Spleen (tissue), 11 donors: Measurements from ENCODE around the gene SEC24D. TPM values are rescaled to one million over a fixed set of nuclear protein-coding genes. Genes with fewer than 3 reads are reported as not detected.

ENCODE experiments used
- DNase-seq: peaks from one replicate; pipeline ENCODE4 v3.0.0-alpha.2; 2020
- H3K27ac ChIP-seq, 8 donors: fragments of 200-600 bp; sonication (generic) in 7 of 8; 1 replicate in 4 of 8; 2 replicates in 4 of 8; pipeline versions ENCODE4 v1.5.0 to v1.8.0; 2016 to 2021; ENCODE audit warnings: inconsistent platforms in 4 of 8, mild to moderate bottlenecking in 4 of 8, moderate library complexity in 1 of 8
- H3K27me3 ChIP-seq, 7 donors: fragments of 200-600 bp; sonication (generic) in 6 of 7; replicated peaks in 1 of 7; 1 replicate in 4 of 7; 2 replicates in 3 of 7; pipeline versions ENCODE4 v1.5.0 to v1.8.0; 2016 to 2021; ENCODE audit warnings: inconsistent platforms in 3 of 7, mild to moderate bottlenecking in 1 of 7
- H3K36me3 ChIP-seq, 6 donors: fragments of 200-600 bp; sonication (generic) in 5 of 6; 1 replicate in 4 of 6; 2 replicates in 2 of 6; pipeline versions ENCODE4 v1.5.0 to v1.8.0; 2016 to 2021; ENCODE audit warnings: inconsistent platforms in 2 of 6
- H3K4me1 ChIP-seq, 6 donors: fragments of 200-600 bp; sonication (generic) in 5 of 6; 1 replicate in 3 of 6; 2 replicates in 3 of 6; pipeline versions ENCODE4 v1.5.0 to v1.8.0; 2016 to 2021; ENCODE audit warnings: inconsistent platforms in 3 of 6
- H3K4me3 ChIP-seq, 8 donors: fragments of 200-600 bp; sonication (generic) in 7 of 8; 1 replicate in 4 of 8; 2 replicates in 4 of 8; pipeline versions ENCODE4 v1.5.0 to v1.8.0; 2016 to 2021; ENCODE audit warnings: inconsistent platforms in 4 of 8, mild to moderate bottlenecking in 4 of 8, moderate library complexity in 2 of 8
- H3K9me3 ChIP-seq, 8 donors: fragments of 200-600 bp; sonication (generic) in 7 of 8; 1 replicate in 4 of 8; 2 replicates in 4 of 8; pipeline versions ENCODE4 v1.5.0 to v1.8.0; 2016 to 2021; ENCODE audit warnings: inconsistent platforms in 4 of 8
- CTCF ChIP-seq, 11 experiments: fragments of 200-600 bp in 7 of 11; fragments of 450-650 bp in 4 of 11; sonication (generic) in 4 of 11; IDR thresholded peaks in 8 of 11; conservative IDR thresholded peaks in 3 of 11; 1 replicate in 7 of 11; 2 replicates in 4 of 11; pipeline versions ENCODE4 v1.4.0 to v1.8.0; 2016 to 2021; ENCODE audit warnings: antibody characterized with exemption in 11 of 11, inconsistent platforms in 4 of 11, mild to moderate bottlenecking in 1 of 11
- POLR2A ChIP-seq, 3 donors: fragments of 450-650 bp; IDR thresholded peaks; one replicate each; pipeline ENCODE4 v1.5.1; 2017; ENCODE audit warnings: antibody characterized with exemption in 3 of 3, mild to moderate bottlenecking in 1 of 3
- POLR2AphosphoS5 ChIP-seq, 3 donors: sonication (generic); formaldehyde crosslinking; IDR thresholded peaks; one replicate each; pipeline ENCODE4 v1.5.1; 2017; ENCODE audit warnings: antibody characterized with exemption in 3 of 3
- WGBS, 5 donors: extraction: QIAGEN DNeasy Blood & Tissue Kit in 3 of 5; methylation state at CpG; one replicate each; pipeline versions ENCODE4 v1.1.5 to v1.1.7; 2013 to 2018; 5-methylcytosine and 5-hydroxymethylcytosine counted together
- intact Hi-C: fragments of 100-400 bp; cut with DNase I; formaldehyde crosslinking; loops from one replicate; pipeline ENCODE4 v1.15.0; 2023; ENCODE audit warnings: low total_unique reads
- polyA plus RNA-seq, 3 donors: library from polyadenylated mRNA; stranded (reverse); fragments of 200-250 nt; gene quantifications; one replicate each; pipeline ENCODE4 v1.2.1, GENCODE V29; 2013
- total RNA-seq, 7 donors: library from RNA; depleted of rRNA in 3 of 7; stranded (reverse); fragments of >200 nt in 3 of 7; fragmentation: NEBNext Ultra II Directional in 4 of 7; extraction: Animal tissue kit (Norgen Biotek cat#: 25700) in 4 of 7; gene quantifications; one replicate each; pipeline versions ENCODE4 v1.1.0 to v1.2.1, GENCODE V29; 2016 to 2021
- donor health status: healthy with polysubstance abuse.
- donor health status: DM: no; HTN: no; CAD: no; lungs with moderate emphysema.
- donor health status: DM: no; HTN: no; CAD: no.
- donor health status: Bipolar disorder and iron deficiency.
- donor health status: healthy.
- donor health status: DM: no; HTN: no; CAD: no.
- donor health status: DM: yes; HTN: yes; CAD: no.

Gene SEC24D
- total and polyA plus RNA-seq, 10 donors: 5.2 to 75.8 (median 55.2) TPM

- intact Hi-C loops: no loop called here
- Histone ChIP-seq H3K9me3 (no peaks in the 10 kb centered on the region), H3K27ac (peak overlapping the region in 6 of 8 donors; percentile 18 to 46 (median 37)), H3K36me3 (peaks cover 0 to 88% (median 42%) of the 10 kb centered on the region in 6 donors), H3K27me3 (no peaks in the 10 kb centered on the region), H3K4me3 (no peak overlapping the region), H3K4me1 (peaks cover 0 to 16% (median 4%) of the 10 kb centered on the region in 6 donors)
- no peak for DNase-seq
- TF ChIP-seq POLR2AphosphoS5 (IDR thresholded peaks at IDR 0.05) (no peak), POLR2A (IDR thresholded peaks at IDR 0.05) (no peak), CTCF (IDR thresholded peaks at IDR 0.05 in 8 of 11, conservative IDR thresholded peaks at IDR 0.05 in 3 of 11) (no peak)
These were observed 93.9 kb downstream of the SEC24D start for GRCh38 chr4:118742050-118742449.

DNA sequence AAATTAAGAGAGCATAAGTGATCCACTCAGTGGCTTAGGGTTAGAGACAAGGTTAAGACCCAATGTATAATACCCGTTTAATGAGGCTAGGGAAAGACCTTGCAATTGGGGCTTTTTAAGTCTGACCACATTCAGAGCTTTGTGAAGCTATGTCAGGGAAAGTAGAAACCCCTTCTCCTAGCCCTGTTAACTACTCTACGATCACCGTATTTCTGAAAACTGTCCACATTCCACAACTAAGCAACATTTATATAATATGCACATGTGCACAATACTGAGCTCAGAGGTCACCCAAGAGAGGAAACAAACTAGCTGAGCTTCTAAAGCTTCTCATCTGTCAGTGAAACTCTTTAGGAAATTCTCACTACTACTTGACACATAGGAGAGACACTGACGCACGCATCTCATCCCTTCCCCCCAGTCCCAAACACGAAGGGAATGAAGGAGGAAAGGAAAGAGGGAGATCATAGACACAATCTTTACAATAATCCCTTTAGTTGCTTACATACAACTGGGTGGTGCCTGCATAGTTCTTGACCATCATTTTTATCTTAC, 94.5 kb downstream of the SEC24D start:
- Histone ChIP-seq H3K4me3 (no peak overlapping the region), H3K4me1 (peaks cover 0 to 14% (median 4%) of the 10 kb centered on the region in 6 donors), H3K9me3 (no peaks in the 10 kb centered on the region), H3K36me3 (peaks cover 0 to 88% (median 47%) of the 10 kb centered on the region in 6 donors), H3K27ac (peak overlapping the region in 5 of 8 donors; percentile 18 to 44 (median 35)), H3K27me3 (no peaks in the 10 kb centered on the region)
- TF ChIP-seq POLR2A (IDR thresholded peaks at IDR 0.05): no peak
- peak in 1 of 3 donors; percentile 37 for TF ChIP-seq POLR2AphosphoS5 (IDR thresholded peaks at IDR 0.05)
- TF ChIP-seq CTCF (IDR thresholded peaks at IDR 0.05 in 8 of 11, conservative IDR thresholded peaks at IDR 0.05 in 3 of 11): no peak
- intact Hi-C loops: no loop called here
- no peak for DNase-seq
- 57 to 75% (median 73%) methylated on average over 6 of the region's 6 CpGs for WGBS, 5 donors

GRCh38 chr4:118740869-118741268, 95.1 kb downstream of the SEC24D start:
- DNase-seq: no peak
- WGBS, 5 donors: 34 to 48% (median 44%) methylated on average over 5 of the region's 5 CpGs
- Histone ChIP-seq H3K4me1 (peaks cover 0 to 14% (median 3%) of the 10 kb centered on the region in 6 donors), H3K27ac (peak overlapping the region in 4 of 8 donors; percentile 18 to 44 (median 37)), H3K4me3 (no peak overlapping the region), H3K36me3 (peaks cover 0 to 88% (median 50%) of the 10 kb centered on the region in 6 donors), H3K27me3 (no peaks in the 10 kb centered on the region), H3K9me3 (no peaks in the 10 kb centered on the region)
- intact Hi-C loops: no loop called here
- no peak for TF ChIP-seq POLR2AphosphoS5 (IDR thresholded peaks at IDR 0.05)
- no peak for TF ChIP-seq POLR2A (IDR thresholded peaks at IDR 0.05)
- peak in 7 of 11 experiments; percentile 36 to 56 (median 43) for TF ChIP-seq CTCF (IDR thresholded peaks at IDR 0.05 in 8 of 11, conservative IDR thresholded peaks at IDR 0.05 in 3 of 11)

- H3K4me1 ChIP-seq: peaks cover 0 to 14% (median 3%) of the 10 kb centered on the region in 6 donors
- H3K36me3 ChIP-seq: peaks cover 0 to 88% (median 52%) of the 10 kb centered on the region in 6 donors
- H3K27me3 ChIP-seq: no peaks in the 10 kb centered on the region
- H3K4me3 ChIP-seq: no peak overlapping the region
- no peak overlapping the region for H3K27ac ChIP-seq
- DNase-seq: no peak
- intact Hi-C loops: no loop called here
- no peaks in the 10 kb centered on the region for H3K9me3 ChIP-seq
- TF ChIP-seq CTCF (IDR thresholded peaks at IDR 0.05 in 8 of 11, conservative IDR thresholded peaks at IDR 0.05 in 3 of 11): no peak
- no peak for TF ChIP-seq POLR2AphosphoS5 (IDR thresholded peaks at IDR 0.05)
- TF ChIP-seq POLR2A (IDR thresholded peaks at IDR 0.05): no peak
- WGBS, 5 donors: 88 to 95% (median 91%) methylated on average over 2 of the region's 2 CpGs
These were observed 96.8 kb downstream of the SEC24D start for GRCh38 chr4:118739022-118739713.
